Calu3 (cell line): ENCODE results near the gene TMEM132D. TPM values are rescaled to one million over a fixed set of nuclear protein-coding genes. Genes with fewer than 3 reads are reported as not detected.

Source experiments
- BruUV-seq: library from RNA; stranded (reverse); fragments of 400-500 nt; replicated peaks from 2 replicates; lab custom pipeline; 2021; lab: Mats Ljungman, UMichigan
- CTCF ChIA-PET: fragments of 300-600 bp; sonication (Branson Sonifier 250); formaldehyde crosslinking; loops from one replicate; lab custom pipeline; 2022; ENCODE audit warnings: antibody characterized with exemption; lab: Charles Lee
- DNase-seq: peaks from one replicate; pipeline ENCODE4 v3.0.0; 2022
- H3K27ac Mint-ChIP-seq: one replicate; pipeline ENCODE4 v1.8.0; 2022; ENCODE audit warnings: mixed read lengths; ENCODE audit not compliant: unreplicated experiment
- H3K27me3 Mint-ChIP-seq: one replicate; pipeline ENCODE4 v1.8.0; 2022; ENCODE audit warnings: mixed read lengths; ENCODE audit not compliant: unreplicated experiment
- H3K36me3 Mint-ChIP-seq: one replicate; pipeline ENCODE4 v1.8.0; 2022; ENCODE audit warnings: mild to moderate bottlenecking, moderate library complexity, mixed read lengths; ENCODE audit not compliant: insufficient read depth, unreplicated experiment
- H3K4me1 Mint-ChIP-seq: one replicate; pipeline ENCODE4 v1.8.0; 2022; ENCODE audit warnings: mild to moderate bottlenecking, low read depth, mixed read lengths; ENCODE audit not compliant: unreplicated experiment
- H3K4me3 Mint-ChIP-seq: one replicate; pipeline ENCODE4 v1.8.0; 2022; ENCODE audit warnings: mild to moderate bottlenecking, low read depth, moderate library complexity, mixed read lengths; ENCODE audit not compliant: unreplicated experiment
- H3K9me3 Mint-ChIP-seq: one replicate; pipeline ENCODE4 v1.8.0; 2022; ENCODE audit warnings: low read depth, mixed read lengths; ENCODE audit not compliant: unreplicated experiment
- intact Hi-C: fragments of 100-400 bp; cut with micrococcal nuclease; formaldehyde crosslinking; loops from one replicate; pipeline ENCODE4 v1.10.0; 2022; ENCODE audit not compliant: unreplicated experiment
- total RNA-seq: library from RNA; stranded (reverse); gene quantifications from 2 replicates; pipeline ENCODE4 v1.2.3, GENCODE V29; 2022
- TF ChIP-seq, protein P1 (sequence below): fragments of 200-600 bp; IDR thresholded peaks from one replicate; pipeline ENCODE4 v1.8.0; 2022; ENCODE audit warnings: antibody characterized with exemption; ENCODE audit not compliant: unreplicated experiment

TMEM132D gene
- total RNA-seq, 1 experiment from 2014 or later: not detected

GRCh38 chr12:129937426-129937825 is 33.6 kb upstream of the TMEM132D start:
- Mint-ChIP-seq H3K9me3 (peaks cover 23% of the 10 kb centered on the region), H3K36me3 (no peaks in the 10 kb centered on the region), H3K4me1 (no peaks in the 10 kb centered on the region), H3K4me3 (no peak overlapping the region), H3K27me3 (no peaks in the 10 kb centered on the region), H3K27ac (no peak overlapping the region)
- CTCF ChIA-PET: no interaction called here
- BruUV-seq: no TSS peak
- intact Hi-C loops: no loop called here
- TF ChIP-seq, protein P1, sequence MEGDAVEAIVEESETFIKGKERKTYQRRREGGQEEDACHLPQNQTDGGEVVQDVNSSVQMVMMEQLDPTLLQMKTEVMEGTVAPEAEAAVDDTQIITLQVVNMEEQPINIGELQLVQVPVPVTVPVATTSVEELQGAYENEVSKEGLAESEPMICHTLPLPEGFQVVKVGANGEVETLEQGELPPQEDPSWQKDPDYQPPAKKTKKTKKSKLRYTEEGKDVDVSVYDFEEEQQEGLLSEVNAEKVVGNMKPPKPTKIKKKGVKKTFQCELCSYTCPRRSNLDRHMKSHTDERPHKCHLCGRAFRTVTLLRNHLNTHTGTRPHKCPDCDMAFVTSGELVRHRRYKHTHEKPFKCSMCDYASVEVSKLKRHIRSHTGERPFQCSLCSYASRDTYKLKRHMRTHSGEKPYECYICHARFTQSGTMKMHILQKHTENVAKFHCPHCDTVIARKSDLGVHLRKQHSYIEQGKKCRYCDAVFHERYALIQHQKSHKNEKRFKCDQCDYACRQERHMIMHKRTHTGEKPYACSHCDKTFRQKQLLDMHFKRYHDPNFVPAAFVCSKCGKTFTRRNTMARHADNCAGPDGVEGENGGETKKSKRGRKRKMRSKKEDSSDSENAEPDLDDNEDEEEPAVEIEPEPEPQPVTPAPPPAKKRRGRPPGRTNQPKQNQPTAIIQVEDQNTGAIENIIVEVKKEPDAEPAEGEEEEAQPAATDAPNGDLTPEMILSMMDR: no peak
- no peak for DNase-seq

- TF ChIP-seq, protein P1: no peak
- CTCF ChIA-PET: no interaction called here
- peaks cover 4% of the 10 kb centered on the region for H3K36me3 Mint-ChIP-seq
- no peak for DNase-seq
- H3K27me3 Mint-ChIP-seq: no peaks in the 10 kb centered on the region
- no peaks in the 10 kb centered on the region for H3K4me1 Mint-ChIP-seq
- H3K9me3 Mint-ChIP-seq: peaks cover 23% of the 10 kb centered on the region
- intact Hi-C loops: no loop called here
- no peak overlapping the region for H3K27ac Mint-ChIP-seq
- BruUV-seq: no TSS peak
- no peak overlapping the region for H3K4me3 Mint-ChIP-seq
Observed at GRCh38 chr12:129928643-129929042, 24.8 kb upstream of the TMEM132D start.

- Mint-ChIP-seq H3K9me3 (peaks cover 19% of the 10 kb centered on the region), H3K4me3 (no peak overlapping the region), H3K27ac (no peak overlapping the region), H3K27me3 (no peaks in the 10 kb centered on the region), H3K4me1 (no peaks in the 10 kb centered on the region), H3K36me3 (peaks cover 4% of the 10 kb centered on the region)
- BruUV-seq: no TSS peak
- intact Hi-C loops: no loop called here
- CTCF ChIA-PET: no interaction called here
- TF ChIP-seq, protein P1: no peak
- DNase-seq: no peak
Observed at GRCh38 chr12:129927316-129927900, 23.6 kb upstream of the TMEM132D start.

- H3K9me3 Mint-ChIP-seq: peaks cover 15% of the 10 kb centered on the region
- TF ChIP-seq, protein P1: no peak
Observed at GRCh38 chr12:129911428-129912049, 7.7 kb upstream of the TMEM132D start.

More at GRCh38 chr12:129911428-129912049, 7.7 kb upstream of the TMEM132D start:
- CTCF ChIA-PET: no interaction called here
- Mint-ChIP-seq H3K4me1 (no peaks in the 10 kb centered on the region), H3K27ac (no peak overlapping the region), H3K4me3 (no peak overlapping the region), H3K27me3 (no peaks in the 10 kb centered on the region), H3K36me3 (no peaks in the 10 kb centered on the region)
- intact Hi-C loops: no loop called here
- BruUV-seq: no TSS peak
- DNase-seq: peak; percentile 32
